GM12872 (cell line): ENCODE results near the gene PGM2.
A peak's percentile ranks its signal among the peaks of the same experiment; 100 is the strongest.

Experiments
- TF ChIP-seq, protein P1 (sequence below): IDR thresholded peaks from 3 replicates; pipeline ENCODE4 v1.5.1; 2011; ENCODE audit warnings: low read depth, mild to moderate bottlenecking, low read length, moderate library complexity; ENCODE audit not compliant: insufficient read depth

PGM2 gene

DNA sequence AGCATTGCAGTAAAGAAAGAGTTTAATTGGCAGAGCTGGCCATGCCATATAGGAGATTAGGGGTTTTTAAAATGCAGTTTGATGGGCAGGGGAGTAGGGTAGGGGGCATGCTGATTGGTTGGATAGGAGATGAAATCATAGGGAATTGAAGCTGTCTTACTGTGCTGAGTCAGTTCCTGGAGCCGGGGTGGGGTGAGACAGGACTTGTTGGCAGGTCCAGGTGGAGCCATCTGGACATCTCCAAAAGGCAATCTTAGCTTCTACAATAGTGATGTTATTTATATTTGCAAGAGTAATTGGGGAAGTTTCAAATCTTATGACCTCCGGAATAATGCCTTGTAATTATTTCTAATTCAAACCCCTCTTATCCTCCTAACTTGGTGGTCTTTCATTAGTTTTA lies 32.4 kb upstream of the PGM2 start:
- TF ChIP-seq, protein P1, sequence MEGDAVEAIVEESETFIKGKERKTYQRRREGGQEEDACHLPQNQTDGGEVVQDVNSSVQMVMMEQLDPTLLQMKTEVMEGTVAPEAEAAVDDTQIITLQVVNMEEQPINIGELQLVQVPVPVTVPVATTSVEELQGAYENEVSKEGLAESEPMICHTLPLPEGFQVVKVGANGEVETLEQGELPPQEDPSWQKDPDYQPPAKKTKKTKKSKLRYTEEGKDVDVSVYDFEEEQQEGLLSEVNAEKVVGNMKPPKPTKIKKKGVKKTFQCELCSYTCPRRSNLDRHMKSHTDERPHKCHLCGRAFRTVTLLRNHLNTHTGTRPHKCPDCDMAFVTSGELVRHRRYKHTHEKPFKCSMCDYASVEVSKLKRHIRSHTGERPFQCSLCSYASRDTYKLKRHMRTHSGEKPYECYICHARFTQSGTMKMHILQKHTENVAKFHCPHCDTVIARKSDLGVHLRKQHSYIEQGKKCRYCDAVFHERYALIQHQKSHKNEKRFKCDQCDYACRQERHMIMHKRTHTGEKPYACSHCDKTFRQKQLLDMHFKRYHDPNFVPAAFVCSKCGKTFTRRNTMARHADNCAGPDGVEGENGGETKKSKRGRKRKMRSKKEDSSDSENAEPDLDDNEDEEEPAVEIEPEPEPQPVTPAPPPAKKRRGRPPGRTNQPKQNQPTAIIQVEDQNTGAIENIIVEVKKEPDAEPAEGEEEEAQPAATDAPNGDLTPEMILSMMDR = no peak

DNA sequence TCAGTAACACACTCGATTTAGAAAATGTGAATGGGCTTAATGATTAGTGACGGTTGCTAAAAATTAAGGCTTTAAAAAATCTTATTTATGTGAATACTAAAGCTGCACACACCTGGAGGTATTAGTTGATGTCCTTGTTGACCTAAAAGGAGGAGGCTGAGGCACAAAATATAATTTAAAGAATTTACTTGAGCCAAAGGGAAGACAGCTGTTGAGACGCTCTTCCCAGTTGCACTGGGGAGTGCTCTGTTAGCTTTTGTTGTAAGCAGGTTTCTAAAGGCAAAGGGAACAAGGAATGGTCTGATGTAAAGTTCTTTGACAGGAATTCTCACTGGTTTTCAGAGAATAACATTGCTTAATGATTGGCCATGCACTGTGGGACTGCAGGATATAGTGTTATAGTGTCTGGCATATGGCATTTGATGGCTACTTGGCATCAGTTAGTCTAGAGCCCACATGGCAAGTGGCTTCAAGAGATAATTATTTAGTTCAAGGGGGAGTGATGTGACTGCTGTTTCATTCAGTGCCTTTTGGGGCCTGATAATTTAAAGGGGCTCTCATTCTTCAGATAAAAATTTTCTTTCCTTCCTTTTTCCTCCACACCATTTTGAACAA lies 30.8 kb upstream of the PGM2 start:
- TF ChIP-seq, protein P1 = no peak

DNA sequence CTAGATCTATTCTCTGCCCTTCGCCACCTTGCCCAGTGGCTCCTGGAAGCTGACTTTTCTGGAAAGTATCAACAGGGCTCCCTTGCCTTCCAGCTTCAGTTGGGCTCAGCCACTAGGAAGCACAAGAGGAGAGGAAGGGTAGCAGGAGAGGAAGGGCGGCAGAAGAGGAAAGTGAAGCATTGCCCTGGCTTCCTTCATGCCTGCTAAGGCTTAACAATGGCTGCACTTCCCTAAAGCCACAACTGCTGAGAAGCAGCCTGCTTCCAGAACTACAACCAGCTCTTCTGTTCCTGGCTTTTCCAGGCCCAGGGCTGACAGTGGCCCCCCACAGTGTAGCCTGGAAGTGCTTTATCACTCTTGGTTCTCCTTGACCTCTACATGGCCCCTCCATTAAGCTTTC lies 29.1 kb upstream of the PGM2 start:
- TF ChIP-seq, protein P1 = no peak

DNA sequence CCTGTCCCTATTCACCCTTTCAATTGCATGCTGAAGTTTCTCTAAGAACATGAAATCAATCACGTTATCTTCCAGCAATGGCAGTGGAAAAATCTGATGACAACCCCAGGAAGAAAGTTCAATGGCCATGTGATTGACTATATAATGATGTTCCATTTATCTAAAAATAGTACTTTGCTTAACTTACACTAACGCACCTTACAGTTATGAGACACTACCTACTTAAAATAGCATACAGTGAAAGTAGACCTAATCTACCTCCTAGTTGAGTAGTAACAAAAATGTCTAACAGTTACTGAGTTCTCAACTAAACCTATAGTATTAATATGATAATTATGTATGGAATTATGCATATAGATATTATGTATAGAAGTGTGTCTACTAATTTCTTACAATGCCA lies 28.6 kb upstream of the PGM2 start:
- TF ChIP-seq, protein P1 = no peak

DNA sequence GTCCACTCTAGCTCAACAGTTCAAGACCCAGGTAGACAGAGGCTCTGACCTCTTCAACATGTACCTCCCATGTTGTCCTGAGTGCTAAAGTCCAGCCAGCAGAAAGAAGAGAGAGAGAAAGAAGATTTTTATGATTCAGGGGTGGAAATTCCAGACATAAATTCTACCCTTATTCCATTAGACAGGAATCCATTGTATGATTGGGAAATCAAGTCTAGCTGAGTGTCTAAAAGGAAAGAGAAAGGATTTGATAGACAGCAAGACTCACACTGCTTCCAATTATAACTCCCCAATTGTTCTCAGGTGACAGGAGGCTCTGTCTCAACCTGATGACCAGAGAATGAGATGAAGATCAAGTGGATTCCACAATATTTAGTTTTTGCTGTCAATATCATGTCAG lies 27.9 kb upstream of the PGM2 start:
- TF ChIP-seq, protein P1 = no peak

DNA sequence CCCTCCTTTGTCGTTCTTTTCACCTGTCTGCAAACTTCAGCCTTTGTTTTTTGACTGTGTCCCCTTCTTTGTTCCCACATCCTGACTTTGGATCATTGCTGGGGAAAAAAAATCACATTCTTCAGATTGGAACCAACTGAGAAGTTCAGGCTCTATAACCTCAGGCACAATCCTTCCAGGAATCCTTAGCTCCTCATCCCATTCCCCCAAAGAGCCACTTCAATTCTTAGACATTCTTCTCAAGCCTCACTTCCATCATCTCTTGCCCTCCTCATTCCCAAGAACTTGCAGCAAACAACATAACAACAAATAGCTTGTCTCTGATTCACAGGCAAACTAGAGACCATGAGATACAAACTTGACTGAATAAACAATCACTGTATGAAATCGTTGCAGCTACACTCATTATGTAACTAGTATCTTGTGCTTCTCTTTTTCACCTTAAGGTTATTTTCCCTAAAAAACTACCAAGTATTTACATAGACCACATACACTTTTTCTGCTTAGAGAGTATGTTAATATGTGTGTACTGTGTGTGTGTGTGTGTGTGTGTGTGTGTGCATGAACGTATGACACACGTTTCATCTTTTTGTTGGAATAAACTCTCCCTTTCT lies 26.4 kb upstream of the PGM2 start:
- TF ChIP-seq, protein P1 = no peak

DNA sequence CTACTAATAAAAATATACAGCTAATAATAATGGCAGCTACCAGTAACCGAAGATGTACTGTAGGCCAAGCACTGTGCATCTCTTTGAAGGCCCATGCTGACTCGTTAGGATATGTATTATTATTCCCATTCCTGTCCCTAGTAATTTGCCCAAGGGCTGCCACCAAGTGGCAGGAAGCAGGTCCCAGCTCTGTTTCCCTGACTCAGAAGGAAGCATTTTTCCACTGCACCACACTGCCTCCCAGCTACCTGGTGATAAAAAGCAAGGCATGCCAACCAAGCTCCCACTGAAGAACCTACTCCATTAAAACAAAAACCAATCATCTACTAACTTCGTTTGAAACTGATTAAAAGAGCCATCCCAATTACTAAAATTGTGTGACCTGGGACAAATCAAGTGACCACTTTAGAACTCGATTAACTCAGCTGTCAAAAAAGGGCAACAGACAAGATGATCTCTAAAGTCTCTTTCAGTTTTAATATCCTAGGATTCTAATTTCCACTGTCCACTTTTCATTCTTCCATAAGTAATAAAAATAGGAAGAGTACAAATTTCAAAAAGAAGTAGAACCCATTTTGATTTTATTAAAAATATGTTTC lies 24.3 kb upstream of the PGM2 start:
- TF ChIP-seq, protein P1 = peak; percentile 38; the same call in 2 of the 3 replicates
